Upper lobe of left lung (tissue), 6 donors: ENCODE measurements around the gene SSR3. TPM values are rescaled to one million over a fixed set of nuclear protein-coding genes. Genes with fewer than 3 reads are reported as not detected.
A peak's percentile ranks its signal among the peaks of the same experiment; 100 is the strongest.

Experiments
- ATAC-seq, 2 donors: fragments of 200-7000 bp; cut with Tn5 transposase; one replicate each; pipeline ENCODE4 v1.9.1; 2022; ENCODE audit warnings: mild to moderate bottlenecking in 2 of 2, moderate library complexity in 2 of 2; ENCODE audit not compliant: low FRiP score in 2 of 2
- DNase-seq, 2 donors: peaks; one replicate each; pipeline ENCODE4 v3.0.0-alpha.2; 2019 to 2020
- H3K27ac ChIP-seq, 4 donors: fragments of 200-600 bp; sonication (generic); one replicate each; pipeline ENCODE4 v1.5.1; 2016 to 2019
- H3K27me3 ChIP-seq, 4 donors: fragments of 200-600 bp; sonication (generic); one replicate each; pipeline ENCODE4 v1.5.1; 2017 to 2019
- H3K36me3 ChIP-seq, 4 donors: fragments of 200-600 bp; sonication (generic); one replicate each; pipeline ENCODE4 v1.5.1; 2016 to 2019
- H3K4me1 ChIP-seq, 4 donors: fragments of 200-600 bp; sonication (generic); one replicate each; pipeline ENCODE4 v1.5.1; 2018 to 2019
- H3K4me3 ChIP-seq, 4 donors: fragments of 200-600 bp; sonication (generic); one replicate each; pipeline ENCODE4 v1.5.1; 2017 to 2019; ENCODE audit warnings: mild to moderate bottlenecking in 2 of 4, moderate library complexity in 1 of 4
- H3K9me3 ChIP-seq, 4 donors: fragments of 200-600 bp; sonication (generic); one replicate each; pipeline ENCODE4 v1.5.1; 2018 to 2019
- CTCF ChIP-seq, 6 experiments: fragments of 450-650 bp in 4 of 6; fragments of 200-600 bp in 2 of 6; sonication (generic) in 2 of 6; IDR thresholded peaks; one replicate each; pipeline ENCODE4 v1.5.1; 2016 to 2019; ENCODE audit warnings: antibody characterized with exemption in 6 of 6
- EP300 ChIP-seq, 4 donors: sonication (generic); formaldehyde crosslinking; IDR thresholded peaks; one replicate each; pipeline ENCODE4 v1.5.1; 2017; ENCODE audit warnings: antibody characterized with exemption in 4 of 4, control low read depth in 2 of 4
- POLR2A ChIP-seq, 4 donors: fragments of 450-650 bp; IDR thresholded peaks; one replicate each; pipeline ENCODE4 v1.5.1; 2016 to 2017; ENCODE audit warnings: antibody characterized with exemption in 4 of 4, mild to moderate bottlenecking in 2 of 4
- POLR2AphosphoS5 ChIP-seq, 2 donors: sonication (generic); formaldehyde crosslinking; IDR thresholded peaks; one replicate each; pipeline ENCODE4 v1.5.1; 2017; ENCODE audit warnings: antibody characterized with exemption in 2 of 2
- WGBS, 2 donors: methylation state at CpG; one replicate each; pipeline ENCODE4 v1.1.5; 2017 to 2018; 5-methylcytosine and 5-hydroxymethylcytosine counted together
- total RNA-seq, 6 donors: library from RNA; depleted of rRNA in 4 of 6; stranded (reverse); fragments of >200 nt in 4 of 6; gene quantifications; one replicate each; pipeline versions ENCODE4 v1.1.0 to v1.2.1, GENCODE V29; 2016 to 2021
- donor health status: DM: no; HTN: no; CAD: no; lungs with moderate emphysema.
- donor health status: DM: no; HTN: yes; CAD: no; lungs with severe emphysema.

SSR3 gene
- total RNA-seq, 6 donors from 2014 or later: 25.1 to 178 (median 132) TPM

GRCh38 chr3:156513619-156514018 is 41.3 kb downstream of the SSR3 start:
- Histone ChIP-seq H3K27ac (no peak overlapping the region), H3K36me3 (no peaks in the 10 kb centered on the region), H3K4me1 (no peaks in the 10 kb centered on the region), H3K4me3 (no peak overlapping the region), H3K9me3 (no peaks in the 10 kb centered on the region), H3K27me3 (no peaks in the 10 kb centered on the region)
- ATAC-seq (no peak), DNase-seq (no peak)
- TF ChIP-seq EP300 (IDR thresholded peaks at IDR 0.05) (no peak), CTCF (IDR thresholded peaks at IDR 0.05) (no peak), POLR2A (IDR thresholded peaks at IDR 0.05) (no peak), POLR2AphosphoS5 (IDR thresholded peaks at IDR 0.05) (no peak)
- 49% methylated on average over 5 of the region's 5 CpGs for WGBS, 2 donors

GRCh38 chr3:156511987-156512677 is 42.8 kb downstream of the SSR3 start:
- no peaks in the 10 kb centered on the region for H3K4me1 ChIP-seq
- H3K36me3 ChIP-seq: no peaks in the 10 kb centered on the region
- WGBS, 2 donors: 56 to 63% methylated on average over 2 of the region's 2 CpGs
- ATAC-seq (no peak), DNase-seq (no peak)
- H3K4me3 ChIP-seq: no peak overlapping the region
- TF ChIP-seq POLR2A (IDR thresholded peaks at IDR 0.05) (no peak), POLR2AphosphoS5 (IDR thresholded peaks at IDR 0.05) (no peak), CTCF (IDR thresholded peaks at IDR 0.05) (no peak), EP300 (IDR thresholded peaks at IDR 0.05) (no peak)
- no peaks in the 10 kb centered on the region for H3K9me3 ChIP-seq
- H3K27me3 ChIP-seq: no peaks in the 10 kb centered on the region
- no peak overlapping the region for H3K27ac ChIP-seq

- peak; percentile 19 to 57 (median 50) for TF ChIP-seq CTCF (IDR thresholded peaks at IDR 0.05)
- TF ChIP-seq POLR2AphosphoS5 (IDR thresholded peaks at IDR 0.05): no peak
- no peaks in the 10 kb centered on the region for H3K4me1 ChIP-seq
- H3K4me3 ChIP-seq: no peak overlapping the region
- H3K27ac ChIP-seq: no peak overlapping the region
- WGBS, 2 donors: 53 to 58% methylated on average over 4 to 5 of the region's 5 CpGs
- DNase-seq: no peak
- no peaks in the 10 kb centered on the region for H3K36me3 ChIP-seq
- peak in 1 of 2 donors; percentile 83 for ATAC-seq
- H3K9me3 ChIP-seq: no peaks in the 10 kb centered on the region
- no peaks in the 10 kb centered on the region for H3K27me3 ChIP-seq
Observed at GRCh38 chr3:156509189-156510174, 45.4 kb downstream of the SSR3 start.

- H3K27ac ChIP-seq: no peak overlapping the region
- no peak for TF ChIP-seq EP300 (IDR thresholded peaks at IDR 0.05)
- TF ChIP-seq POLR2AphosphoS5 (IDR thresholded peaks at IDR 0.05): no peak
- TF ChIP-seq CTCF (IDR thresholded peaks at IDR 0.05): no peak
- TF ChIP-seq POLR2A (IDR thresholded peaks at IDR 0.05): no peak
- DNase-seq: no peak
Observed at GRCh38 chr3:156507285-156507684, 47.6 kb downstream of the SSR3 start.

More at GRCh38 chr3:156507285-156507684, 47.6 kb downstream of the SSR3 start:
- Histone ChIP-seq H3K4me1 (no peaks in the 10 kb centered on the region), H3K27me3 (no peaks in the 10 kb centered on the region), H3K9me3 (no peaks in the 10 kb centered on the region), H3K4me3 (no peak overlapping the region), H3K36me3 (no peaks in the 10 kb centered on the region)
- no peak for ATAC-seq
